HG03469 (cell line): Measurements from ENCODE around the gene TTC7B.

ENCODE experiments used
- ATAC-seq: cut with Tn5 transposase; IDR thresholded peaks from one replicate; pipeline ENCODE4 v1.9.1; 2021; ENCODE audit warnings: mild to moderate bottlenecking, moderate library complexity, moderate number of reproducible peaks; ENCODE audit not compliant: unreplicated experiment

Gene TTC7B

DNA sequence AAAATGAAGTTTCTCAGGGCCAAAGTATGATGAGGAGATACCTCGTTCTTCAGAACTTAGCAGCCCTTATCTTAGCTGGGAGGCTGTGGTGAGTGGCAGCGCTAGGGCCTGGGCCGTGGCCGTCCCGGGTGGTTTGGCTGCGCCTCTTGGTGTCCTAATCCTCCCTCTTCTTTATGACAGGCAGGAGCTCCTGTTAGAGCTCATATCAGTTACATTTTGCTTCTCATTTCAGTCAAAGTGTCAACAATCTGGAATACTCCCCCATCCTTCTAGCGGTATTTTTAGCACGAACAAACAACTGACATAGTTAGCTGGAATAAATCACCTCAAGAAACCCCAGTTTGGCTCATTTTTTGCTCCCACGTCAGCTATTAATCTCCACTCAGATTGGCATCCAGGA, 188.8 kb downstream of the TTC7B start:
- ATAC-seq: no peak

DNA sequence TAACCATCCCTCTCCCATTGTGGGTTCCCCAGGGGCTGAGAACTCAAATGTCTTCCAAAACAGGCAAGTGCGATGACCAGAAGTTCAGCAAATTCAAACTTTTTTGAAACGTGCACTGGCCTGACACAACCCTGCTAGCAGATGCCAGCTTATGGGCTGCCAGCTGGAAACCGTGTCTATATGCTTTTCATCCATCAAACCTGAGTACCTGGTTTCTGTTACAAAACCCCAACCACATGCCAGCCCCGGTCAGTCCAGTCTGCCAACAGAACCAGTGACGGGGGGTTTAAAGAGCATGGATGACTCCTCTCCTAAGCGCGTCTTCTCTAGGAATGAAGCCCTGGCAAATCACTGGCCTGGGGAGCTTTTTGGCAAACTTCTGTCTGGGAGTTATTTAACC, 189.7 kb downstream of the TTC7B start:
- ATAC-seq: no peak

DNA sequence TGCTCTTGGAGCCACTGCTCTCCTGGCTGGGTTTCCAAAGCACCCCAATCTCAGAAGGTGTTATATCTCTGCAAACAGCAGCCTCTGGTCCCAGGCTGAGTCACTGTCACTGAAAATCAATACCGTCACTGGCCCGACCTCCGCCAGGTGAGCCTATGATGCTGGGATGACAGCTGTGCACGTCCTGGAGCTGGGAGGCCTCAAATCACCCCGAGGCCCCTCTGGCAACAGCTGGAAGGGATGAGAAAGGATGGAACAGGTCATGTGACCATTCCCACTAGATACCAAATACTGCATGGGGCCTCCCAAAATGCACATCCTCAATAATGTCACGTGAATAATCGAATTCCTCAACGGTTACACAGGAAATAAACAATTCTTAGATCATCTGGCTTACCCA, 190.8 kb downstream of the TTC7B start:
- no peak for ATAC-seq

DNA sequence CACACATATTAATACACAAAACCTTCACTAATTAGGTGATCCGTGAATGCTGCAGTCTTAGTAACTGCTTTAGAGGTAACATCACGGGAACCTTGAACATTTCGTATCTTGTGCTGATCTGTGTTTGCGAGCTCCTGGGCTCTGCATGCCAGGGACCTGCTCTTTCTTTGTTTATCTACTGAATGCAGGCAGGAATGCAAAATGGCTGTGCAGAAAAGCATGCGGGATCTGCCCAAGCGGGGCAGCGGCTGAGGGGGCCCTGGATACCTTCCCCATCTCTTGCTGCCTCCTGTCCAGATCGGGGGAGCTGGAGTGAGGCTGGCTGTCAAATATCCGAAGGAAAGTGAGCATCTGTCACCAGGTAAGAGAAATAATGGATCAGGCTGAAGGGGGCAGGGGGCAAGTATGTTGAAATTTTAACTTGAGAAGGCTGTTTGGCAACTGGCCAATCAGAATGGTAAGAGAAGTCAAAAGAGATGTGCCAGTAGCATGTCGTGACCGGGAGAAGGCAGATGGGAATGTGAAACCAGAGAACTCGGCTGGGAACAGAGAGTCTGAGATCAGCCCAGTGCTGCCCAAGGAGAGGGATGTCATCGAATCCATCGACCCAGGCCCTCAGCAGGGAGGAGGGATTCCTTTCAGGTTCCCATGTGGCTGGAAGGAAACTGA, 191.4 kb downstream of the TTC7B start:
- ATAC-seq: no peak

DNA sequence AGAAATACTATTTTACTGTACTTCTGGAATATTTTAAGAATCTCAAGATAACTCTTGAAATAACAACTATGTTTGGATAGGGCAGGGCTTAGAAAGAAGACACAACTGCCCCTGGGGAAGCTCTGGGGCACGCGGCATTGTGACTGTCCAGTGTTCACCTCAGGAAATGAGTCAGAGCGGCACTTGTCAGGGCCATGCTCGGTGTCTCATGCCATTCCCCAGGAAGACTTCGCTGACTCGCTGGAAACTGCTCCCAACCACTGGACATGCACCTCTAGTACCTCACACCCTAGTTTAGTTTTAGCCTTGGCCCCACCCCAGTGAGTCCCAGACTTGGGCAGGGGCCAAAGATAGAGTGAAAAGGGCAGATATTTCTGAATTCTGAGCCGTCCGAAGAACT, 192.0 kb downstream of the TTC7B start:
- no peak for ATAC-seq

DNA sequence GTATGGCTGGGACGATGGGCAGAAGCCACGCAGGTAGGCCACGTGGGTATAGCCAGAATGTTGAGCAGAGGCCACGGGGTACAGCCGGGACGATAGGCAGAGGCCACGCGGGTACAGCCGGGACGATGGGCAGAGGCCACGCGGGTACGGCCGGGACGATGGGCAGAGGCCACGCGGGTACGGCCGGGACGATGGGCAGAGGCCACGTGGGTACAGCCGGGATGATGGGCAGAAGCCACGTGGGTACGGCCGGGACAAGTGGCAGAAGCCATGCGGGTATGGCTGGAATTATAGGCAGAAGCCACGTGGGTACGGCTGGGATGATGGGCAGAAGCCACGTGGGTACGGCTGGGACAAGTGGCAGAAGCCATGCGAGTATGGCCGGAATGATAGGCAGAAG, 195.0 kb downstream of the TTC7B start:
- ATAC-seq: no peak

DNA sequence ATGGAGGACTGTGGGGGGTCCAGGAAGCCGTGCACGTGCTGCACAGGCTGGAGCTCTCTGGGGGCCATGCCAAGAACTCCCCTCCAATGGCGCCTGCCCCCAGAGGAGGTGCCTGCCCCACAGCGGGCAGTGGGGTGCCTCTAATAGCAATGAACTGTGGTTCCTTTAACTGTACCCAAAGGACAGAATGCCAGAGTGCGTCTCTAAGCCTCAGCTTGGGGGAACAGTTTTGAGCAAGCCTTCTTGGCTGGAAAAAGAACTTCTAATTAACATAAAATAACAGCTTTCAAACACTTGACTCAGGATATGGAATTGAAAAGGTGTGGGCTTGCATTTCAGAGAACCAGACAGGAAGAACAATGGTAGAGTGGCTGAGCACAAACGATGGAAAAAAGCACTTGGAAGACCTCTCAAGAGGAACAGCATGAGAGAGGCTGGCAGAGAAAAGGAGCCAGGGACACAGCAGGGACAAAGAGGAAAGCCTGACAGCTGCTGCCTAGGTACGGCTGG, 195.6 kb downstream of the TTC7B start:
- no peak for ATAC-seq

DNA sequence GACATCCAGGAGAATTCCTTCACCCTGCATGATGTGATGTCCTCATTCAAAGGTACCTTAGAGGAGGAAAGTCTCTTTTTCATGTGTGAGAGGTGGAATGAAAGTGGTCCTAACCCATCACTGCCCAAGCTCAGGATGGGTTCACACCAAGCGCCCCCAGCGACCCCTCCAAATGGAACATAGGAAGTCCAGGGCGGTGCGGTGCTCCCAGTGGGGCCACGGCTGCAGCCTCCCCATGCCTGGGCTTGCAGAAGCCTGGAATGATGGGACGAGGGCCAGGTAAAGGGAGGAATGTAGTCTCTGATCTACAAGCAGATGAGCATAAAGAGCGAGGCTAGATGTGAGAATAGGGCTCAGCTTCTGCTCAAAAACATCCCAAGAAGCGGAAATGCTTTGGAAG, 196.3 kb downstream of the TTC7B start:
- ATAC-seq: no peak

DNA sequence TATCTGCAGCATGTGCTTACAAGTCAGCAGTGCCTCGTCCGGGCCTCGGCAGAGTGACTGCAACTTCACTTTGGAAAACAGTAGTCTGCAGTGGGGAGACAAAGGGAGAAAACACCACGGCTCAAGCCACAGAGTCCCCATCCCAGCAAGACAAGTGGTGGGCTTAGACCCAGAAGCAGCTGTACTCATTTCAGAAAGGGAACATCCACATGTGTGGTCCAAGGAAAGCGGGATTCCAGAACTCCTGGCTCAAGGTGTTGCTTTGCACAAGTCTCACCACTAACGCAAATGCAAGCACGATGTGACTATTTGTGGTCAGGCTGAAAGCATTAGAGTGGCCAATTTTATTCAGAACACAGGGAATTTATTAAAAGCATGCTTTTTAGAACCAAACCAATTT, 198.3 kb downstream of the TTC7B start:
- ATAC-seq: no peak

DNA sequence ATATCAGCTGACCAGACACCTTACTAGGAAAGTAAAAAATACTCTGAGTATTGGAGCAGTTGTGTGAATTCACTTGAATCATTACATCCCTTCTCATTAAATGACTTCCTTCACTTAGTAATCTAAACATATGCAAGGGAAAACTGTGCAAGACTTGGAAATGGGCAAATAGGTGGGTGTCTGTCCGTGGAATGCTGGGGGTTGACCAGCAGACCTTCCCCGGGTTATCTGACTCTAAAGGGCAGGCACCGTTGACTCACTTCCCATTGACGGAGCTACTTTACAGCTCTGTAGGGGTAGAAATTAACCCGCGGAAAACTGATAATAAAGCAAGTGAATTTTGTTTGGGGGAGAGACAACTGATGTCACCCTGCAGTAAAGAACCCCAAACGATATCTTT, 199.3 kb downstream of the TTC7B start:
- no peak for ATAC-seq

DNA sequence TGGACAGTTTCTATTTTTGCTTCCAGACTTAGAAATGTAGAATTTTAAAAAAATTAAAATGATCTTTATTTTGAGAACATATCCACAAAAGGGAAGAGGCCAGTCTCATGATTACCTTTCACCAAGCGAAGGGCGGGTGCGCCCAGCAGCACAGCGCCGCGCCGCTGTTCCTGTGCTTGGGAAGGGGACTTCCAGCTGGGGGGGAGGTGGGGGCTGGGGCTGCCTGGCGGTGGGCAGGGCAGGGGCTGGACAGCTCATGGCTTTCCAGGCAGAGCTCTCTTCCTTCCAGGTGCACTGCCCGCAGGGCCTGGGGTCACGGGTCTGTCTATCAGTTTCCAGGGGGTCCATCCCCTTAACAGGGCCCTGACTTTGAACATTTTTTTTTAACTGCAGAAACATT, 199.9 kb downstream of the TTC7B start:
- no peak for ATAC-seq

DNA sequence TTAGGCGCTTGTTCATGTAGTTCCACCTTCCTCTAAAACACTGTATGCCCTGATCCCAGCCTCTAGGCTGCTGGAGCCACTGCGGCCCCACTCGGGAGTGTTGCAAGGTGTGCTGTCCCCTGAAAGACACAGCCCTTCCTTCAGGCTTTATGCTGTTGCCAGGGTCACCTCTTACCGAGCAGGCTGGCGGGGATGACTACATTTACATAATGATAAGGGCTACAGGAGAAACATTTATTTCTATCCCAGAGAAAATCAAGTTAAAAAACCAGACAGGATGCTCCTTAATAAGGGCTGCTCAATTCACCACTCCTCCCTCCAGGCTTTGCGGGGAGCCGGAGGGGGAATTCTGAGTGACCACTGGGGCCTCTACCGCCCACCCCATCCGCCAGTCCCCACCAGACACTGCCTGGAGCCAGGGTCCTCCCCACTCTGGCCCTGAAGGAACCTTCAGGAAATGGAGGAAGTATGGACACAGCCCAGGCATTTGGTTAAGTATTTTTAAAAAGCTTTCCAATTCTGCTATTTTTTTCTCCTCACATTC, 200.6 kb downstream of the TTC7B start:
- ATAC-seq: no peak

DNA sequence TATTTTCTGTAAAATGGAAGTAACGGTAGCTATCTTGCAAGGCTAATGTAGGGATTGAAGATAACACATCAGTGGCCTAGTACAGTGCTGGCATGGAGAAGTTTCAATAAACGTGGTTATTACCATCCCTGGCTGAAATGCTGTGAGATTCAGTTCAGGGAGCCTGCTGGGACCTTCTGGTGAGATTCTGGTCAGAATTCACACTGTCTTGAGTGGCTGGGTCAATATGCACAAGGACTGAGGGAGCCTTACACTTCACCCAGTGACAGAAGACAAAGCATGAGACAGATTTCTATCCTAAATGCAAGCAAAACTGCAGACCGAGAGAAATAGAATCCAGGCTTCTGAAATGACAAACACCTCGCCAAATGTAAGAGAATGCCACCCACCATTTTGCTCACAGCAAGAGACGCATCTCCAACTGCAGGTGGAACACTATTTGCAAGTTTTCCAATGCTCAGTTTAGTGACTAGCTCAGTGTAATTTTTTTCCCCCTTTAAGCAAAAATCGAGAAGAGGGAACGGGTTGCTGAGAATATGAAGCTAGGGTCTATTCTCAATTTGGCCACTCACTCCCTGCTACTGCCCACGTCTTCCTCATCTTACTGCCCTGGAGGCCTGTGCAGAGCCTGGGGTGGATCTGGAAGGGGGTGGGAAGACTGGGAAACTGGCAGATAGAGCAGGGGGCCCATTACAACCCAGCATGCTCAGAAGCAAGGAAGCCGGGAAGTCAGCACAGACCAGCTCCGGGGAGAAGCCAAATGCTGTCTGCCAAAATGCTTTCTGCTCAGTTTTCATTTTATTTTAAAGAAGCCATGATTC, 201.3 kb downstream of the TTC7B start:
- ATAC-seq: no peak

DNA sequence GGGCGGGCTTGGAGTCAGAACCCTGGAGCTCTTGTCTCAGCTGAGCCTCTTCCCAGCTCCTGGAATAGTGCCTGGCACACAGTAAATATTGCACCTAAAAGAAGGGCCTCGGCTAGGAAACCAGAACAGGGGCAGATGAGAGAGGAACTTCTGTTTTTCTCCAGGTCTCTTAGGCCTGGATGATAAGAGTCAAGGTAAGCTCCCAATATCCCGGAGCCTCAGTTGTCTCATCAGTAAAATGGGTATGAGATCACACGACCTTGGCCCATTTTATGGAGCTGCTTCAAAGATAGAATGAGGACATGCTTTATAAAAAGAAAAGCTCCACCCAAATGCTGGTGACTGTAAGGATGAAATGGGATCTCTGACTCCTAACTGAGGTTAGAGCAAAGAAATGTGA, 202.2 kb downstream of the TTC7B start:
- ATAC-seq: no peak

DNA sequence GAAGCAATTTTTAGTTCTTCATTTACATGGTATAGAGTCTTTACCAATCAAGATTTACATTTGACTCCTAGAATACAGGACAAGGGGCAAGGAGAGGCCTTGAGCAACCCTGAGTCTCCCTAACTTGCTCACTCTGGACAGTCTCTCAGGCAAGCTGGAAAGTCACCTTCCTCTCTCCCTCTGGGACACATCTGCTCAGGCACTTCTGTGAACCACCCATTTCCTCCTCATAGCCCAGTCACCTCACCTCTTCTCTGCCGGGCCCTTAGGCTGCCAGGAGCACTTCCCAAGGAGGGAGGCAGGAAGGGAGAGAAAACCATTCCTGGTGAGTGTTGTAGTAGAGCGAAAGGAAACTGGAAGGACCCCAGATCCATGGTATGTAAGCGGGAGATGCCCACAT, 202.8 kb downstream of the TTC7B start:
- ATAC-seq: no peak

DNA sequence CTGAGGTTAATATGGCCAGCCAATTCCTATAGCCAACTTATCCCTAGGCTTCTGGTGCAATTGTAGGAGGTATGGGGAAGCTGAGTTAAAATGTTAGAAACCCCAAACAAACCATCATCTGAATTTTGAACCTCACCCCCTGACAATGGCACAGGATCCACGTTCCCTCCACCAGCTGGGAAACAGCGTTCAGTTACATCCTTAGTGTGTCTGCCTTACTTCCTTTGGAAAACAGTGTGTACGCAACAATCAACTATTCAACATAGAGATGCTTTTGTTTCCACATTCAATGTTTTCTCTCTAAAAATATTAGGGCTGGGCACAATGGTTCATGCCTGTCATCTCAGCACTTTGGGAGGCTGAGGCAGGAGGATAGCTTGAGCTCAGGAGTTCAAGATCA, 203.4 kb downstream of the TTC7B start:
- no peak for ATAC-seq

DNA sequence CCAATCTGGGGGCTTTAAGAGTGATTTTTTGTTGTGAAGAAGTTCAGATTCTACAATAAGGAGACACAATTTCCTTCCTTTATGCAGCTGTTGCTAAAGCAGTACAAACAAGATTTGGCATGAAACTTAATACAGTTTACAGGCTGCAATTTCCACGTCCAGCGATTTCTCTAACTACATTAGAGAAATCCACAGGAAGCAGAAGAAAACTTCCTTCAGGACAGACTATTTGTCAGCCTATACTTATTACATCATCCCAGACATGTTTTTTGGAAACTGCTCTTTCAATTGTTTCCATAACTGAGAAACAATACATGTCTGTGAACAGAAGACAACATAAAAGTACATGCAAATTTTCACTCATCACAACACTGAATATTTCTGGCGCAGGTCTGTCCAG, 204.3 kb downstream of the TTC7B start:
- ATAC-seq: no peak

DNA sequence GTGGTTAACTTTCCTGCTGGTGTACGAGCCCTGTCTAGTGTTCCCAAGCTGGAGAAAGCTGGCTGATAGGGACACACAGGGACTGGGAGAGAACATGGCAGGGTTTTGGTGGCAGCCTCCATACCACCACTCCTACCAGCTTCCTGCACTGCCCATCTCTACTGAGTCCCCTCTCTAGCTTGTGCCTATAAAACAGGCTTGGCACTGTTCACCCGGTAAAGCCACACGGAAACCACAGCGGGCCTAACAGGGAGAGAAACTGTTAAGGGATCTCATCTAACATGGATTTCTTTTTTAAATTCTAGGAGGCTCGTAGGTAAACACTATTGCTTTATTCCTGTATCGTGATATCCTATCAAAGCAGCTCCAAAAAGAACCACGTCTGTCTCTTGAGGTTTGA, 204.7 kb downstream of the TTC7B start:
- ATAC-seq: no peak

DNA sequence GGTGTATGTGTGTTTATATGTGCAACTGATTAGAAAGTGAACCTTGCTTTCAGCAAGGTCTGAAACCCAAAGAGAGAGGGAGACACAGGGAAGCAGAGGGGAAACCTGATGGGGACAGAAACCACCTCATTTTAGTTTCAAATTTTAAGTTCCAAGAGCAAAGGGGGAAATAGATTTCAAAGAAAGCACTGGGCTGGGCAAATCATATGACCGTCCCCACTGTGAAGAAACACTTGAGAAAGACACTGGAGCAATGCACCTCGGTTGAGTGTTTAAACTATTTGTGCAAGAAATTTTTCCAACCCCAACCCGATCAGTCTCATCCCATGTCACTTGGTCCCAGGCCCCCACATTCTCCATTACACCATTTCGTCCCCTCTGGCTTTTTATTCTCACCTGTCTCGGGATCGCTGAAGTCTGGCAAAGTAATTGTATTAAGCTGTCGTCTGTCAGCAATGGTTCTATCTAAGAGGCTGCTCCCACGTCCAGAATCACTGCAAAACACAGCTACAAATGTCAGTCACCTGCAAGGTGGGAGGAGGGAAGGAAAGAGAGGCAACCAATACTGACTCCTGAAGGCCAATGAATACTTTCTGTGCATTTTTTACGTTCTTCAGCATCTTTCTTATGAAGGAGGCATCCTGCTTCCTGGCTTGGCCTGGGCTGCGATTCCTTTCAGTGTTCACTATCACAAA, 205.7 kb downstream of the TTC7B start:
- ATAC-seq: no peak

DNA sequence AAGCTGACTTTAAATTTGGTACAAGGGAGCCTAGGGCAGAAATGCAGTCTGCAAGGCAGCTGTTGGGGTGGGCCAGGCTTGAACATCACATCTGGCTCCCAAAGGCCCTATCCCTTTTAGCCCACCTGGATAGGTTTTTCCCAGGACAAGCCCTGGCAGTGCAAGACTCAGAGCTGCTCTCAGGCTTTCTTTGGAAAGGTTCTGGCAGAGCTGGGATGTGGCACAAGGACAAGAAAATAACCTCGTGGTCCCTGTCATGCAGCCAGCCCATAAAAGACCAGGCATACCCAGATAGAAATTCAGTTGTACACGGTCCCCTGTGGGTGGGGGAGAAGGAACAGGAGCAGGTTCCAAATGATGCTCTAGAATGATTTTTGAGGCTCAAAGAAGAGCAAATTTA, 206.9 kb downstream of the TTC7B start:
- no peak for ATAC-seq

DNA sequence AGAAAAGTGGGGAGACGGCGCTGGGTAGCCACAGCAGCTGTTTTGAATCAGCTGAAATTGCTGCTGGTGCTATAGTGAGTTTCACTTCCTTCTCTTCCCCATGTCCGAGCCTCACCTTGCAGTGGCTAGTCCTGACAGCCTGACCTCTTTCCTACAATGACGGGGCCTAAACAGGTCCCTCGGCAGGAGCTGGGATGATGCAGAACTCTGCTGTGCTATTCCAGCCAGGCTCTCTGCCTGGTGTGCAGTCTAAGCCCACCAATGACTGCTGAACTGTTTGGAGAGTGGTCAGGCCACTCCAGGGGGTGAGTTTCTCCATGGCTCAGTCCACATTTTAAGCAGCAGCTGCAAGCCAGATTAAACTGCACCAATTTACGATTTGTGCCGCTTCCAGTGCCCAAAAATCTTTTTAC, 207.3 kb downstream of the TTC7B start:
- ATAC-seq: no peak

DNA sequence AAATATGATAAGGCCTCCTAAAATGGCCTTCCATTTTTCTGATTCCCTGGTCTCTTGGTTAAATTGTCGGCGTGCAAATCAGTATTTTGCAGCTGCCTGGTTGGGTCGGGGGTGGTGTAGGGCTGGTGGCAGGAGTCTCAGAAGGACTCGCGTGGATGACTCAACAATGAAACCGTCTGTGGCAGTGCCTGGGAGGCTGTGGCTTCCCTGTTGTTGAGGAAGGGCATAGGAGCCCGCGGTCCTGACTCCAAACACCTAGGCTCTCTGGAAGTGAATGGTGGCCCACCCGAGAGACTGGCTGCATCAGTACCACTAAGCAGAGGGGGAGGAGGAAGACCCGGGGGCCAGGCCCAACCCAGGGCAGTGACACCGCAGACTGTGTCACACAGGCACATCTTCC, 207.9 kb downstream of the TTC7B start:
- no peak for ATAC-seq
